H1 (cell line): ENCODE data around the gene SFTPB. TPM values are rescaled to one million over a fixed set of nuclear protein-coding genes. Genes with fewer than 3 reads are reported as not detected.
"Not testable (repeated sequence)": the region's sequence is repeated elsewhere in the genome, so short reads cannot be mapped to it uniquely, and the experiment has no call there.

Experiments
- CTCF ChIA-PET: fragments of 300-600 bp; sonication (Branson Sonifier 250); formaldehyde crosslinking; loops from one replicate; lab custom pipeline; 2021; ENCODE audit not compliant: partially characterized antibody; lab: Charles Lee
- POLR2A ChIA-PET: fragments of 300-600 bp; sonication (Branson Sonifier 250); formaldehyde crosslinking; loops from one replicate; lab custom pipeline; 2021; ENCODE audit warnings: inconsistent platforms; ENCODE audit not compliant: partially characterized antibody; lab: Charles Lee
- DNase-seq, 2 experiments: peaks; one replicate each; pipeline versions ENCODE4 v3.0.0 to v3.0.0-alpha.2; 2010 to 2022; ENCODE audit warnings: low spot score in 2 of 2, low read depth in 1 of 2, mixed read lengths in 1 of 2
- FAIRE-seq: peaks from 2 replicates; lab custom pipeline; 2011; peaks lifted over from hg19 to GRCh38; lab: Jason Lieb, UNC
- H2AFZ ChIP-seq: 2 replicates; pipeline ENCODE4 v1.8.1; 2012; ENCODE audit warnings: low read length, inconsistent platforms
- H2AK5ac ChIP-seq: 2 replicates; pipeline ENCODE4 v1.6.1; 2013; ENCODE audit warnings: low read depth, low read length
- H2BK120ac ChIP-seq: replicated peaks from 2 replicates; pipeline ENCODE3; 2013; ENCODE audit warnings: low read depth, low read length, inconsistent platforms
- H2BK12ac ChIP-seq: 2 replicates; pipeline ENCODE4 v1.6.1; 2013; ENCODE audit warnings: low read depth, low read length
- H2BK15ac ChIP-seq: 2 replicates; pipeline ENCODE4 v1.6.1; 2013; ENCODE audit warnings: low read length
- H2BK20ac ChIP-seq: 2 replicates; pipeline ENCODE4 v1.6.1; 2013; ENCODE audit warnings: low read length
- H2BK5ac ChIP-seq: 2 replicates; pipeline ENCODE4 v1.6.1; 2013; ENCODE audit warnings: low read depth, low read length
- H3K14ac ChIP-seq: 2 replicates; pipeline ENCODE4 v1.6.1; 2013; ENCODE audit warnings: inconsistent platforms; ENCODE audit not compliant: insufficient read length
- H3K18ac ChIP-seq: 2 replicates; pipeline ENCODE4 v1.6.1; 2013; ENCODE audit warnings: low read length; ENCODE audit errors: extremely low read depth
- H3K23ac ChIP-seq: 2 replicates; pipeline ENCODE4 v1.6.1; 2013; ENCODE audit warnings: inconsistent platforms; ENCODE audit not compliant: insufficient read length
- H3K23me2 ChIP-seq: 2 replicates; pipeline ENCODE4 v1.6.1; 2013; ENCODE audit warnings: low read depth, low read length
- H3K27ac ChIP-seq: 2 replicates; pipeline ENCODE4 v1.6.1; 2011; ENCODE audit warnings: low read depth, low read length, inconsistent platforms
- H3K27me3 ChIP-seq, 4 experiments: replicated peaks in 1 of 4; 1 replicate in 1 of 4; 2 replicates in 3 of 4; pipeline versions ENCODE4 v1.6.1 to v1.8.1; 2011 to 2013; ENCODE audit warnings: low read length in 3 of 4, mild to moderate bottlenecking in 3 of 4, inconsistent platforms in 2 of 4, mixed read lengths in 2 of 4, moderate library complexity in 1 of 4; ENCODE audit not compliant: control insufficient read depth in 3 of 4, insufficient read depth in 3 of 4; ENCODE audit errors: extremely low read depth in 1 of 4
- H3K36me3 ChIP-seq, 4 experiments: 2 replicates each; pipeline versions ENCODE4 v1.6.1 to v1.8.1; 2011 to 2013; ENCODE audit warnings: mild to moderate bottlenecking in 4 of 4, low read length in 3 of 4, moderate library complexity in 2 of 4, control low read depth in 1 of 4, inconsistent platforms in 1 of 4; ENCODE audit not compliant: insufficient read depth in 4 of 4, control insufficient read depth in 2 of 4
- H3K4ac ChIP-seq: replicated peaks from 2 replicates; pipeline ENCODE3; 2013; ENCODE audit warnings: low read length, low read depth, mixed read lengths, inconsistent platforms; ENCODE audit not compliant: insufficient read length
- H3K4me1 ChIP-seq, 4 experiments: replicated peaks in 1 of 4; 1 replicate in 1 of 4; 2 replicates in 3 of 4; pipeline versions ENCODE4 v1.6.1 to v1.8.1; 2011 to 2013; ENCODE audit warnings: low read length in 3 of 4, inconsistent platforms in 2 of 4, mixed read lengths in 1 of 4; ENCODE audit not compliant: insufficient read depth in 4 of 4, control insufficient read depth in 3 of 4
- H3K4me2 ChIP-seq, 2 experiments: 2 replicates each; pipeline versions ENCODE4 v1.6.1 to v1.8.1; 2011 to 2013; ENCODE audit warnings: low read depth in 2 of 2, low read length in 2 of 2, control low read depth in 1 of 2, inconsistent platforms in 1 of 2, mild to moderate bottlenecking in 1 of 2; ENCODE audit not compliant: insufficient read depth in 1 of 2
- H3K4me3 ChIP-seq, 4 experiments: fragments of 200-600, 300-600 bp in 1 of 4; sonication (generic), shearing (Covaris generic), sonication (Bioruptor Twin) in 1 of 4; 2 replicates each; pipeline versions ENCODE4 v1.5.1 to v1.8.1; 2011 to 2016; ENCODE audit warnings: low read length in 4 of 4, low read depth in 3 of 4, control low read depth in 2 of 4, inconsistent platforms in 2 of 4, mild to moderate bottlenecking in 2 of 4, mixed read lengths in 1 of 4, moderate library complexity in 1 of 4; ENCODE audit not compliant: insufficient read depth in 2 of 4; ENCODE audit errors: extremely low read depth in 1 of 4
- H3K56ac ChIP-seq: replicated peaks from 2 replicates; pipeline ENCODE3; 2013; ENCODE audit warnings: low read depth, mild to moderate bottlenecking, mixed read lengths, low read length, inconsistent platforms; ENCODE audit not compliant: insufficient read length
- H3K79me1 ChIP-seq: 2 replicates; pipeline ENCODE4 v1.6.1; 2013; ENCODE audit warnings: low read depth, low read length, control low read depth
- H3K79me2 ChIP-seq, 2 experiments: 2 replicates each; pipeline versions ENCODE4 v1.6.1 to v1.8.1; 2012 to 2013; ENCODE audit warnings: low read length in 2 of 2, mild to moderate bottlenecking in 2 of 2, inconsistent platforms in 1 of 2; ENCODE audit not compliant: insufficient read depth in 2 of 2, control insufficient read depth in 1 of 2
- H3K9ac ChIP-seq, 4 experiments: replicated peaks in 1 of 4; 1 replicate in 1 of 4; 2 replicates in 3 of 4; pipeline versions ENCODE4 v1.6.1 to v1.8.1; 2011 to 2013; ENCODE audit warnings: low read depth in 3 of 4, low read length in 3 of 4, control low read depth in 2 of 4, mild to moderate bottlenecking in 2 of 4, moderate library complexity in 2 of 4, inconsistent platforms in 1 of 4; ENCODE audit errors: extremely low read depth in 1 of 4
- H3K9me3 ChIP-seq, 2 experiments: 2 replicates each; pipeline versions ENCODE4 v1.6.1 to v1.8.1; 2012 to 2013; ENCODE audit warnings: mild to moderate bottlenecking in 2 of 2, moderate library complexity in 2 of 2, control low read depth in 1 of 2, inconsistent platforms in 1 of 2, low read depth in 1 of 2, low read length in 1 of 2, mixed read lengths in 1 of 2; ENCODE audit not compliant: insufficient read depth in 2 of 2
- H4K20me1 ChIP-seq, 2 experiments: replicated peaks in 1 of 2; 2 replicates each; pipeline versions ENCODE3 to v1.8.1; 2011 to 2013; ENCODE audit warnings: inconsistent platforms in 2 of 2, low read length in 2 of 2, mild to moderate bottlenecking in 1 of 2; ENCODE audit not compliant: insufficient read depth in 2 of 2, control insufficient read depth in 1 of 2
- H4K5ac ChIP-seq: 2 replicates; pipeline ENCODE4 v1.6.1; 2013; ENCODE audit warnings: low read length, low read depth, mixed read lengths, inconsistent platforms; ENCODE audit not compliant: insufficient read length
- H4K8ac ChIP-seq: 2 replicates; pipeline ENCODE4 v1.8.0; 2013; ENCODE audit warnings: mild to moderate bottlenecking, moderate library complexity, low read length, inconsistent platforms; ENCODE audit not compliant: insufficient read depth; ENCODE audit errors: extremely low read depth
- H4K91ac ChIP-seq: replicated peaks from 2 replicates; pipeline ENCODE3; 2013; ENCODE audit warnings: low read length, mixed read lengths, inconsistent platforms; ENCODE audit not compliant: insufficient read length
- WGBS, 2 experiments: shearing (Covaris generic) in 1 of 2; methylation state at CpG; one replicate each; pipeline versions ENCODE4 v1.1.6 to v1.1.7; 2013 to 2015; ENCODE audit warnings: low lambda C conversion rate in 2 of 2, mixed read lengths in 2 of 2, inconsistent platforms in 1 of 2, low coverage in 1 of 2, missing lambda C conversion rate in 1 of 2; ENCODE audit not compliant: insufficient replicate concordance in 2 of 2, insufficient coverage in 1 of 2, insufficient read length in 1 of 2; ENCODE audit errors: extremely low coverage in 1 of 2, missing lambda C conversion rate in 1 of 2; 5-methylcytosine and 5-hydroxymethylcytosine counted together
- polyA plus RNA-seq, 7 experiments: library from polyadenylated mRNA; depleted of rRNA in 3 of 7; stranded (reverse) in 5 of 7; unstranded in 2 of 7; fragments of >200 nt in 5 of 7; fragments of 200-250 nt in 2 of 7; gene quantifications; 1 replicate in 5 of 7; 2 replicates in 1 of 7; 4 replicates in 1 of 7; pipeline versions ENCODE4 v1.2.1 to v1.2.3, GENCODE V29; 2011 to 2013; ENCODE audit warnings: missing spikeins in 2 of 7, mixed read lengths in 2 of 7
- total RNA-seq: library from RNA; stranded (reverse); fragmentation: NEBNext Ultra II Directional; extraction: Animal tissue kit (Norgen Biotek cat#: 25700); gene quantifications from 2 replicates; pipeline ENCODE4 v1.2.1, GENCODE V29; 2021

Gene SFTPB
- total and polyA plus RNA-seq, 2 of the 8 experiments (the other 6 are each of a cell fraction or from before 2014, with no cell fraction given): not detected

DNA sequence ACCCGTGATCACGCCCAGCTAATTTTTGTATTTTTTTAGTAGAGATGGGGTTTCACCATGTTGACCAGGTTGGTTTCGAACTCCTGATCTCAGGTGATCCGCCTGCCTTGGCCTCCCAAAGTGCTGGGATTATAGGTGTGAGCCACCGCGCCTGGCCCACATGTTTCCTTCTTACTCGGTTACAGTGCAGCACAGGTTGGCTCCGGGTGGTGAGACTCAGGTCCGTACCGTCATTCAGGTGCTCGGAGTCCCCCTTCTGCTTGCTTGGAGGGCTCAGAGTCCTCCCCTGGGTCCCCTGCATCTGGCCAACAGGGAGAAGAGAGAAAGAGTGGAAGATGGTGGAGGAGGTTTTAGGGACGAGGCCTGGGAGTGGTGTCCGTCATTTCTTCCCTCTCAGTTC is 2.4 kb upstream of the SFTPB start:
- H2AFZ ChIP-seq, H2BK15ac ChIP-seq, H3K27ac ChIP-seq, FAIRE-seq, H4K20me1 ChIP-seq, H3K18ac ChIP-seq, H3K4me3 ChIP-seq, H2BK20ac ChIP-seq, H3K9me3 ChIP-seq, H3K23ac ChIP-seq, H4K91ac ChIP-seq, H4K5ac ChIP-seq, H3K9ac ChIP-seq, H3K4me2 ChIP-seq, H2AK5ac ChIP-seq, H2BK120ac ChIP-seq, H3K56ac ChIP-seq, H3K36me3 ChIP-seq, H3K79me1 ChIP-seq, H3K23me2 ChIP-seq, H2BK5ac ChIP-seq, H3K4ac ChIP-seq, H2BK12ac ChIP-seq, H3K14ac ChIP-seq, DNase-seq, POLR2A ChIA-PET, H3K79me2 ChIP-seq, H4K8ac ChIP-seq, H3K27me3 ChIP-seq, H3K4me1 ChIP-seq: not testable (repeated sequence)
- 87% methylated on average over 13 of the region's 13 CpGs; no CpG with 5 or more reads in 1 of the 2 experiments for WGBS, 2 experiments
- CTCF ChIA-PET: interaction anchor here (0.8 to 1.4 kb wide), 4 partner anchors 9 to 52 kb away, joined by 3 to 5 read pairs (median 4); no protein-coding TSS in a partner anchor
